Activated T-cell treated with anti-CD3 and anti-CD28 coated beads, Interleukin-2, amount 50 U/mL, for 4 hours (primary cell): ENCODE results near the gene URI1. TPM values are rescaled to one million over a fixed set of nuclear protein-coding genes. Genes with fewer than 3 reads are reported as not detected.

Experiments
- ATAC-seq, 2 donors: fragments of 200-7000 bp; cut with Tn5 transposase; one replicate each; pipeline ENCODE4 v1.10.0; 2021
- DNase-seq: peaks from one replicate; pipeline ENCODE4 v3.0.0-alpha.2; 2020
- H3K27me3 Mint-ChIP-seq: one replicate; pipeline ENCODE4 v1.8.0; 2021; ENCODE audit warnings: low read depth, mixed read lengths
- H3K36me3 Mint-ChIP-seq: one replicate; pipeline ENCODE4 v1.8.0; 2022; ENCODE audit warnings: mixed read lengths; ENCODE audit not compliant: insufficient read depth
- H3K4me1 Mint-ChIP-seq: one replicate; pipeline ENCODE4 v1.8.0; 2021; ENCODE audit warnings: low read depth, mixed read lengths
- H3K4me3 Mint-ChIP-seq: one replicate; pipeline ENCODE4 v1.8.0; 2021; ENCODE audit warnings: mild to moderate bottlenecking, moderate library complexity, mixed read lengths
- H3K9me3 Mint-ChIP-seq: one replicate; pipeline ENCODE4 v1.8.0; 2021; ENCODE audit warnings: mixed read lengths
- total RNA-seq, 3 donors: library from RNA; stranded (reverse); gene quantifications; one replicate each; pipeline ENCODE4 v1.2.1, GENCODE V29; 2021

URI1 gene
- total RNA-seq, 3 donors from 2014 or later, result 69.5 to 80.5 (median 77.8) TPM

DNA sequence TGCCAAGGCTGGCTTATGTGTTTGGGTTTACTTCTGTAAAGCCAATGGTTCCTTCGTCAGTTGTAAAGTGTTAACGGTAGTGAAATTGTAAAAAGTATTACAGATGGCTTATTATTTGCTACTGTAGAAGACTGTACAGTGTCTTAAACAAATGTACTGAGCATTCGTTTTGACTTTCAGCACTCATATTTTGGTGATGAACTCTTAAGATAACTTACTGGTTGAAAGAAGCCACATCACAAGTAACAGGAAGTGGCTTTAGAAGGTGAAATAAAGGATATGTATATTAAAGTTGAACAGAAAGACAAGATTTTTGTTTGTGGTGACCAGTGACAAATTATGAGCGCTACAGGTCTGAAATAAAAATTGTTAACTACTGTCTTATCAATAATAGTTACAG is 64.2 kb downstream of the URI1 start:
- Mint-ChIP-seq H3K9me3 (peaks cover 4% of the 10 kb centered on the region), H3K27me3 (no peaks in the 10 kb centered on the region), H3K4me1 (peaks cover 39% of the 10 kb centered on the region), H3K4me3 (peak overlapping the region; percentile 7), H3K36me3 (peaks cover 36% of the 10 kb centered on the region)
- ATAC-seq, result peak; percentile 23 to 25
- DNase-seq, result no peak

- DNase-seq (no peak), ATAC-seq (no peak)
- Mint-ChIP-seq H3K27me3 (no peaks in the 10 kb centered on the region), H3K36me3 (peaks cover 36% of the 10 kb centered on the region), H3K4me3 (no peak overlapping the region), H3K9me3 (no peaks in the 10 kb centered on the region), H3K4me1 (peaks cover 31% of the 10 kb centered on the region)
These were observed 66.1 kb downstream of the URI1 start for GRCh38 chr19:30008169-30008568.

GRCh38 chr19:30009013-30009412 is 67.0 kb downstream of the URI1 start:
- ATAC-seq (no peak), DNase-seq (no peak)
- no peaks in the 10 kb centered on the region for H3K27me3 Mint-ChIP-seq
- H3K4me1 Mint-ChIP-seq, result peaks cover 27% of the 10 kb centered on the region
- peaks cover 41% of the 10 kb centered on the region for H3K36me3 Mint-ChIP-seq
- no peaks in the 10 kb centered on the region for H3K9me3 Mint-ChIP-seq
- no peak overlapping the region for H3K4me3 Mint-ChIP-seq

GRCh38 chr19:30011051-30011578 is 69.1 kb downstream of the URI1 start:
- Mint-ChIP-seq H3K27me3 (no peaks in the 10 kb centered on the region), H3K4me1 (peaks cover 6% of the 10 kb centered on the region)
- no peak for DNase-seq

GRCh38 chr19:30014770-30015169 is 72.7 kb downstream of the URI1 start:
- Mint-ChIP-seq H3K36me3 (peaks cover 37% of the 10 kb centered on the region), H3K4me1 (peaks cover 2% of the 10 kb centered on the region), H3K27me3 (no peaks in the 10 kb centered on the region), H3K4me3 (no peak overlapping the region), H3K9me3 (no peaks in the 10 kb centered on the region)
- no peak for ATAC-seq
- DNase-seq, result no peak

More at GRCh38 chr19:30011051-30011578, 69.1 kb downstream of the URI1 start:
- Mint-ChIP-seq H3K36me3 (peaks cover 40% of the 10 kb centered on the region), H3K4me3 (no peak overlapping the region), H3K9me3 (no peaks in the 10 kb centered on the region)
- ATAC-seq, result no peak

DNA sequence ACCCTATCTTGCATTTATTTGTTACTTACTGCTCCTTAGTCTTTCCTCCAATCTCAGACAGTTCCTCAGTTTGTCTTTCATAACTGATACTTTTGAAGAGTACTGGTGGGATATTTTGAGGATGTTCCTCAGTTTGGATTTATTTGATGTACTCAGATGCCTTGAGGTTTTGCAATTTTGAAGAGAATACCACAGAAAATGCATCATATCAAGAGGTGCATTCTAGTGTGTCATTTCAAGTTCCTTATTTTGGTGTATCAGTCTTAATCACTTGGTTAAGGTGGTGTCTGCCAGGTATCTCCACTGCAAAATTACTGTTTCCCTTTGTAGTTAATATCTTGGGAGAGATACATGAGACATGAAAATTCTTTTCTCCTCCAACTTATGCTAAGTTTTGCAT is 75.1 kb downstream of the URI1 start:
- no peaks in the 10 kb centered on the region for H3K9me3 Mint-ChIP-seq
- DNase-seq, result no peak
- no peaks in the 10 kb centered on the region for H3K27me3 Mint-ChIP-seq
- peaks cover 37% of the 10 kb centered on the region for H3K36me3 Mint-ChIP-seq
- H3K4me3 Mint-ChIP-seq, result no peak overlapping the region
- peaks cover 2% of the 10 kb centered on the region for H3K4me1 Mint-ChIP-seq
- no peak for ATAC-seq

DNA sequence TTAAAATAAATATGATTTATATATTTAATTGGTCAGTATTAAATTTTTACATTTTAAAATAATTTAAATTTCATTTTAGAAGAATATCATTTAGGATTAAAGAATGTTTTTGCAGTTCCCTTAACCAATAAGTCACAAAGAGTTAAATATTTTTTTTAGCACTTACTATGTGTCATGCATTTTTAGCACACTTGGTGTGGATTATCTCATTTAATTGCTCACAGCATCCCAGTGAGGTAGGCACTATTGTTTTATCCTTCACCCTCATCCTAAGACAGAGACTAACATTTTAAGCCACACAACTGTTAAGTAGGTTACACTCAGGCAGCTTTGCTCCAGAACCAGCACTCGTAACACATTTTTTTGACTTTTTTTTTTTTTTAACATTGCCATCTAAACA is 78.2 kb downstream of the URI1 start:
- H3K27me3 Mint-ChIP-seq, result no peaks in the 10 kb centered on the region
- no peaks in the 10 kb centered on the region for H3K9me3 Mint-ChIP-seq
- H3K4me3 Mint-ChIP-seq, result no peak overlapping the region
- peaks cover 24% of the 10 kb centered on the region for H3K36me3 Mint-ChIP-seq
- ATAC-seq (no peak), DNase-seq (no peak)
- H3K4me1 Mint-ChIP-seq, result peaks cover 8% of the 10 kb centered on the region

DNA sequence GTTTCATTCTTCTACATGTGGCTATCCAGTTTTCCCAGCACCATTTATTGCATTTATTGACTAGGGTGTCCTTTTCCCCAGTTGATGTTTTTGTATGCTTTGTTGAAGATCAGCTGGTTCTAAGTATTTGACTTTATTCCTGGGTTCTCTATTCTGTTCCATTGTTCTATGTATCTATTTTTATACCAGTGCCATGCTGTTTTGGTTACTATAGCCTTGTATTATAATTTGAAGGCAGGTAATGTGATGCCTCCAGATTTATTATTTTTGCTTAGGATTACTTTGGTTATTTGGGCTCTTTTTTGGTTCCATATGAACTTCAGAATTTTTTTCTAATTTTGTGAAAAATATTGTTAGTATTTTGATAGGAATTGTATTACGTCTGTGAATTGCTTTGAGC is 80.6 kb downstream of the URI1 start:
- no peak for ATAC-seq
- no peaks in the 10 kb centered on the region for H3K9me3 Mint-ChIP-seq
- peaks cover 18% of the 10 kb centered on the region for H3K36me3 Mint-ChIP-seq
- no peaks in the 10 kb centered on the region for H3K27me3 Mint-ChIP-seq
- DNase-seq, result no peak
- H3K4me1 Mint-ChIP-seq, result peaks cover 6% of the 10 kb centered on the region
- H3K4me3 Mint-ChIP-seq, result no peak overlapping the region

- H3K36me3 Mint-ChIP-seq, result peaks cover 18% of the 10 kb centered on the region
- ATAC-seq, result no peak
- peaks cover 6% of the 10 kb centered on the region for H3K4me1 Mint-ChIP-seq
- H3K27me3 Mint-ChIP-seq, result no peaks in the 10 kb centered on the region
- no peak for DNase-seq
- H3K4me3 Mint-ChIP-seq, result no peak overlapping the region
- H3K9me3 Mint-ChIP-seq, result no peaks in the 10 kb centered on the region
These were observed 81.3 kb downstream of the URI1 start for GRCh38 chr19:30023330-30023729.

- Mint-ChIP-seq H3K4me1 (peaks cover 7% of the 10 kb centered on the region), H3K4me3 (no peak overlapping the region)
- ATAC-seq, result no peak
These were observed 82.1 kb downstream of the URI1 start for GRCh38 chr19:30024091-30024490.

GRCh38 chr19:30026933-30027332 is 84.9 kb downstream of the URI1 start:
- DNase-seq (no peak), ATAC-seq (no peak)
- Mint-ChIP-seq H3K9me3 (peaks cover 3% of the 10 kb centered on the region), H3K4me1 (peaks cover 24% of the 10 kb centered on the region), H3K27me3 (no peaks in the 10 kb centered on the region), H3K36me3 (peaks cover 37% of the 10 kb centered on the region), H3K4me3 (no peak overlapping the region)

More at GRCh38 chr19:30024091-30024490, 82.1 kb downstream of the URI1 start:
- Mint-ChIP-seq H3K9me3 (no peaks in the 10 kb centered on the region), H3K36me3 (peaks cover 17% of the 10 kb centered on the region), H3K27me3 (no peaks in the 10 kb centered on the region)
- DNase-seq, result no peak

DNA sequence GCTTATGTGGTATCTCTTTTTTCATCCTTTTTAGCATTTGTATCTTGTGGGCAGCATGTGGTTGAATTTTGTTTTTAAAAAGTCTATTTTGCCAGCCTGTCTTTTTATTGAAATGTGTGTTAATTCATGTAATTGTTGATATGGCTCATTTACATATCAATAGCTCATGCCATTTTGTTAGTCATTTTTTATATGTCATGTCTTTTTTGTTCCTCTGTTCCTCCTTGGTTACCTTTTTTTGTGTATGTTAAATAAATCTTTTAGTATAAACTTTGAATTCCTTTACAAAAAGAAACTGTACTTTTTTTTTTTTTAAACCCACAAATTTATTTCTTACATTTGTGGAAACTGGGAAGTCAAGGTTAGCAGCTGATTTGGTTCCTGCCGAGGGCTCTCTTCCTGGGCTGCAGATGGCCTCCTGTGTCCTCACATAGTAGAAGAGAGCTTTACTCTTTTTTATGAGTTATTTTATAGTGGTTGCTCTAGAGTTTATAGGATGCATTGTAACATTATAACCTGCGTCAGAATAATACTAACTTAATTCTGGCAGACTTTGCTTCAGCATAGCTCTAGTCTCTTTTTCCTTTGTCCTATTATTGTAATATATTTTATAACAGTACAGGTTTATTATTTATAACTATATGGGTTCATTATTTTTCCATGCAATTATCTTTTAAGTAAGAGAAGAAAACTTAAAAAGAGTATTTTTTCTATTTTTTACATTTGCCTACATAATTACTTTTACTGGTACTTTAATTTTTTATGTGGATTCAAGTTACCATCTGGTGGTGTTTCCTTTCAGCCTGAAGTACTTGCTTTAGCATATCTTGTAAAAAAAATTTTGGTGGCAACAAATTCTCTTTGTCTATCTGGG is 86.3 kb downstream of the URI1 start:
- ATAC-seq, result no peak
- H3K4me1 Mint-ChIP-seq, result peaks cover 22% of the 10 kb centered on the region
- H3K9me3 Mint-ChIP-seq, result peaks cover 7% of the 10 kb centered on the region
- H3K4me3 Mint-ChIP-seq, result no peak overlapping the region
- H3K27me3 Mint-ChIP-seq, result no peaks in the 10 kb centered on the region
- peaks cover 45% of the 10 kb centered on the region for H3K36me3 Mint-ChIP-seq
- DNase-seq, result no peak

DNA sequence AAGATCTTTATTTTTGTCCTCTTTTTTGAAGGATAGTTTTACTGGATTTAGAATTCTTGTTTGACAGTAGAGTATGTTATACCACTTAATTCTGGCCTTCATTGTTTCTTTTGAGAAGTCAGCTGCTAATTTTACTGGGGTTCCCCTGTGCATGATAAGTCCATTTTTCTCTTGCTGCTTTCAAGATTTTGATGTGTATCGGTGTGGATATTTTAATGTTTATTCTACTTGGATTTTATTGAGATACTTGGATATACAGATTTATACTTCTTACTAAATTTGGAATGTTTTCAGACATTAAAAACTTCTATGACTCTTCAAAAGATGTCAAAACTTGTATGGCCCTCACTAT is 86.9 kb downstream of the URI1 start:
- H3K36me3 Mint-ChIP-seq, result peaks cover 48% of the 10 kb centered on the region
- H3K4me1 Mint-ChIP-seq, result peaks cover 18% of the 10 kb centered on the region
- no peaks in the 10 kb centered on the region for H3K27me3 Mint-ChIP-seq
- ATAC-seq (no peak), DNase-seq (no peak)
- H3K9me3 Mint-ChIP-seq, result peaks cover 13% of the 10 kb centered on the region
- H3K4me3 Mint-ChIP-seq, result no peak overlapping the region

GRCh38 chr19:30029721-30030510 is 87.9 kb downstream of the URI1 start:
- Mint-ChIP-seq H3K4me1 (peaks cover 18% of the 10 kb centered on the region), H3K36me3 (peaks cover 57% of the 10 kb centered on the region), H3K4me3 (no peak overlapping the region), H3K9me3 (peaks cover 22% of the 10 kb centered on the region), H3K27me3 (no peaks in the 10 kb centered on the region)
- DNase-seq, result no peak
- ATAC-seq, result no peak
